GM23338 (cell line): ENCODE results near the gene ODF4. TPM values are rescaled to one million over a fixed set of nuclear protein-coding genes. Genes with fewer than 3 reads are reported as not detected.

Experiments used
- ATAC-seq: fragments of 200-7000 bp; cut with Tn5 transposase; 3 replicates; pipeline ENCODE4 v1.9.1; 2020
- DNase-seq: peaks from one replicate; pipeline ENCODE4 v3.0.0-alpha.2; 2015; ENCODE audit warnings: low spot score
- H2AFZ ChIP-seq: fragments of 200-600 bp; sonication (generic); 2 replicates; pipeline ENCODE4 v1.8.0; 2016; ENCODE audit warnings: antibody characterized with exemption, mild to moderate bottlenecking, moderate library complexity
- H3F3A ChIP-seq: fragments of 200-600 bp; sonication (generic); replicated peaks from 2 replicates; pipeline ENCODE4 v1.8.0; 2017; ENCODE audit warnings: antibody characterized with exemption, mixed run types, low read depth
- H3K27ac ChIP-seq: fragments of 200-600 bp; sonication (generic); 2 replicates; pipeline ENCODE4 v1.6.1; 2016; ENCODE audit warnings: low read depth
- H3K27me3 ChIP-seq: fragments of 200-600 bp; sonication (generic); 2 replicates; pipeline ENCODE4 v1.8.0; 2016; ENCODE audit warnings: mild to moderate bottlenecking, mixed run types, moderate library complexity; ENCODE audit not compliant: insufficient read depth
- H3K36me3 ChIP-seq: fragments of 200-600 bp; sonication (generic); 2 replicates; pipeline ENCODE4 v1.8.0; 2016; ENCODE audit warnings: mild to moderate bottlenecking; ENCODE audit not compliant: insufficient read depth
- H3K4me1 ChIP-seq: fragments of 200-600 bp; sonication (generic); 2 replicates; pipeline ENCODE4 v1.8.0; 2016; ENCODE audit warnings: mild to moderate bottlenecking, moderate library complexity; ENCODE audit not compliant: insufficient read depth
- H3K4me2 ChIP-seq: fragments of 200-600 bp; sonication (generic); 2 replicates; pipeline ENCODE4 v1.7.1; 2017; ENCODE audit warnings: mixed run types
- H3K4me3 ChIP-seq: fragments of 200-600 bp; sonication (generic); 2 replicates; pipeline ENCODE4 v1.6.1; 2016; ENCODE audit warnings: mixed run types
- H3K79me2 ChIP-seq: fragments of 200-600 bp; sonication (generic); replicated peaks from 2 replicates; pipeline ENCODE4 v1.8.0; 2017; ENCODE audit warnings: mild to moderate bottlenecking; ENCODE audit not compliant: insufficient read depth
- H3K9me2 ChIP-seq: fragments of 200-600 bp; sonication (generic); 2 replicates; pipeline ENCODE4 v1.8.0; 2017; ENCODE audit not compliant: insufficient read depth
- H4K20me1 ChIP-seq: fragments of 200-600 bp; sonication (generic); replicated peaks from 2 replicates; pipeline ENCODE4 v1.8.0; 2017; ENCODE audit warnings: mild to moderate bottlenecking; ENCODE audit not compliant: insufficient read depth
- H3K27ac Mint-ChIP-seq: 2 replicates; pipeline ENCODE4 v1.8.0; 2020; ENCODE audit warnings: inconsistent platforms, mild to moderate bottlenecking, moderate library complexity, mixed read lengths
- H3K27me3 Mint-ChIP-seq: 3 replicates; pipeline ENCODE4 v1.8.0; 2022; ENCODE audit warnings: low read depth, mild to moderate bottlenecking, moderate library complexity, mixed read lengths, inconsistent platforms; ENCODE audit not compliant: insufficient read depth, poor library complexity
- H3K36me3 Mint-ChIP-seq: 3 replicates; pipeline ENCODE4 v1.8.0; 2021; ENCODE audit warnings: low read depth, mild to moderate bottlenecking, inconsistent platforms, moderate library complexity, mixed read lengths
- H3K4me1 Mint-ChIP-seq: 3 replicates; pipeline ENCODE4 v1.8.0; 2020; ENCODE audit warnings: mild to moderate bottlenecking, inconsistent platforms, mixed read lengths
- H3K4me3 Mint-ChIP-seq: 3 replicates; pipeline ENCODE4 v1.8.0; 2021; ENCODE audit warnings: moderate library complexity, mild to moderate bottlenecking, inconsistent platforms, mixed read lengths
- H3K9me3 Mint-ChIP-seq: 3 replicates; pipeline ENCODE4 v1.8.0; 2020; ENCODE audit warnings: moderate library complexity, mild to moderate bottlenecking, inconsistent platforms, mixed read lengths
- CREB1 ChIP-seq: fragments of 250-450 bp; sonication (Bioruptor Pico); IDR thresholded peaks from 2 replicates; pipeline ENCODE4 v1.5.0; 2020; ENCODE audit warnings: low read depth, mild to moderate bottlenecking, moderate library complexity
- EZH2 ChIP-seq: fragments of 200-600 bp; sonication (generic); IDR thresholded peaks from one replicate; pipeline ENCODE4 v1.8.0; 2017; ENCODE audit warnings: antibody characterized with exemption, mild to moderate bottlenecking, low read depth; ENCODE audit not compliant: unreplicated experiment
- EZH2phosphoT487 ChIP-seq: fragments of 200-600 bp; sonication (generic); IDR thresholded peaks from one replicate; pipeline ENCODE4 v1.8.1; 2018; ENCODE audit warnings: antibody characterized with exemption; ENCODE audit not compliant: unreplicated experiment
- POLR2AphosphoS5 ChIP-seq: IDR thresholded peaks from 2 replicates; pipeline ENCODE4 v1.6.1; 2016; ENCODE audit warnings: antibody characterized with exemption, low read depth
- ZNF331 ChIP-seq: fragments of 250-450 bp; sonication (Bioruptor Pico); IDR thresholded peaks from 2 replicates; pipeline ENCODE4 v1.5.0; 2020; ENCODE audit warnings: low read depth, mild to moderate bottlenecking, moderate library complexity
- polyA plus RNA-seq: library from polyadenylated mRNA; unstranded; fragments of >200 nt; fragmentation: Nextera tagmentation; extraction: Ambion mirVana; gene quantifications from 2 replicates; pipeline ENCODE4 v1.2.1, GENCODE V29; 2016
- total RNA-seq: library from RNA; depleted of rRNA; stranded (reverse); fragments of >200 nt; shearing (Covaris generic); gene quantifications from 2 replicates; pipeline ENCODE4 v1.2.3, GENCODE V29; 2014
- TF ChIP-seq, protein P1 (sequence below): IDR thresholded peaks from one replicate; pipeline ENCODE4 v1.6.1; 2018; ENCODE audit warnings: antibody characterized with exemption; ENCODE audit not compliant: unreplicated experiment
- TF ChIP-seq, protein P2 (sequence below), 2 experiments: fragments of 200-600 bp in 1 of 2; sonication (generic) in 1 of 2; conservative IDR thresholded peaks; 2 replicates each; pipeline versions ENCODE4 v1.5.1 to v1.6.1; 2016 to 2017; ENCODE audit warnings: antibody characterized with exemption in 2 of 2, low read depth in 2 of 2, mild to moderate bottlenecking in 2 of 2, moderate library complexity in 1 of 2
- TF ChIP-seq, protein P3 (sequence below): IDR thresholded peaks from 2 replicates; pipeline ENCODE4 v1.6.1; 2016; ENCODE audit warnings: antibody characterized with exemption

Gene ODF4
- total and polyA plus RNA-seq, 2 experiments from 2014 or later = not detected

DNA sequence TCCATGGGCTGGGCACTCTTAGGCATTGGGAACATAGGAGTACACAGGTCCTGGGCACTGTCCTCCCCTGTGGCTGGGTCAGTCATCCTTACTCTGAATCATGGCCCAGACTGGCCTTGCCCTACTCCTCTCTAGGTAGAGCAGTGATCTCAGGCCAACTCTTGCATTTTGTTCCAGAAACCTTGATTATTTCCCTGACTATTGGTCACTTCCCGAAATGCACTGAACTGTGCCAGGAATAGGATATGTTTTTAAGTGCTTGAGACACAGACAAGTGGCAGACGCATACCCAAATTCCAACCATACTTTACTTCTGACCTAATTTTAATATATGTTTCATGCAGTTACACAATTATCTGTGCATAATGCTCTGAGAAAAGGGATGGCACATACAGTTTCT lies 26.6 kb downstream of the ODF4 start (continued):
- TF ChIP-seq, protein P1, sequence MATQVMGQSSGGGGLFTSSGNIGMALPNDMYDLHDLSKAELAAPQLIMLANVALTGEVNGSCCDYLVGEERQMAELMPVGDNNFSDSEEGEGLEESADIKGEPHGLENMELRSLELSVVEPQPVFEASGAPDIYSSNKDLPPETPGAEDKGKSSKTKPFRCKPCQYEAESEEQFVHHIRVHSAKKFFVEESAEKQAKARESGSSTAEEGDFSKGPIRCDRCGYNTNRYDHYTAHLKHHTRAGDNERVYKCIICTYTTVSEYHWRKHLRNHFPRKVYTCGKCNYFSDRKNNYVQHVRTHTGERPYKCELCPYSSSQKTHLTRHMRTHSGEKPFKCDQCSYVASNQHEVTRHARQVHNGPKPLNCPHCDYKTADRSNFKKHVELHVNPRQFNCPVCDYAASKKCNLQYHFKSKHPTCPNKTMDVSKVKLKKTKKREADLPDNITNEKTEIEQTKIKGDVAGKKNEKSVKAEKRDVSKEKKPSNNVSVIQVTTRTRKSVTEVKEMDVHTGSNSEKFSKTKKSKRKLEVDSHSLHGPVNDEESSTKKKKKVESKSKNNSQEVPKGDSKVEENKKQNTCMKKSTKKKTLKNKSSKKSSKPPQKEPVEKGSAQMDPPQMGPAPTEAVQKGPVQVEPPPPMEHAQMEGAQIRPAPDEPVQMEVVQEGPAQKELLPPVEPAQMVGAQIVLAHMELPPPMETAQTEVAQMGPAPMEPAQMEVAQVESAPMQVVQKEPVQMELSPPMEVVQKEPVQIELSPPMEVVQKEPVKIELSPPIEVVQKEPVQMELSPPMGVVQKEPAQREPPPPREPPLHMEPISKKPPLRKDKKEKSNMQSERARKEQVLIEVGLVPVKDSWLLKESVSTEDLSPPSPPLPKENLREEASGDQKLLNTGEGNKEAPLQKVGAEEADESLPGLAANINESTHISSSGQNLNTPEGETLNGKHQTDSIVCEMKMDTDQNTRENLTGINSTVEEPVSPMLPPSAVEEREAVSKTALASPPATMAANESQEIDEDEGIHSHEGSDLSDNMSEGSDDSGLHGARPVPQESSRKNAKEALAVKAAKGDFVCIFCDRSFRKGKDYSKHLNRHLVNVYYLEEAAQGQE = no peak
- TF ChIP-seq POLR2AphosphoS5 (no peak), EZH2phosphoT487 (no peak), EZH2 (no peak)

DNA sequence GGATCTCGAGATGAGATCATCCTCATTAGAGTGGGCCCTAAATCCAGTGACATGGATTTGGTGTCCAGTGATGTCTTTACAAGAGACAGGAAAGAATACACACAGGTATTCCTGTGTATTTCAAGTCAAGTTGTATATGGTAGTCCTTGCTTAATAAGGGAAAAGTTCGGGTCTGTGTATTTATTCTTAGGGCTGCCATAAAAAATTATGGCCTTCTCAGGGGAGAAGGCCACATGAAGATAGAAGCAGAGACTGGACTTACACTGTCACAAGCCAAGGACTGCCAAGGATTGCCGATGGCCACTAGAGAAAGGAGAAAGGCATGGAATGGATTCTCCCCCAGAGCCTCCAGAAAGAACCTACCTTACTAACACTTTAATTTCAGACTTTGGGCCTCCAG lies 28.6 kb downstream of the ODF4 start:
- H3K27ac ChIP-seq = no peak overlapping the region
- ATAC-seq (no peak), DNase-seq (no peak)
- H2AFZ ChIP-seq = no peak overlapping the region
- no peaks in the 10 kb centered on the region for H3F3A ChIP-seq
- no peaks in the 10 kb centered on the region for H3K9me3 Mint-ChIP-seq
- no peak overlapping the region for H3K27ac Mint-ChIP-seq
- H3K79me2 ChIP-seq = no peaks in the 10 kb centered on the region
- no peaks in the 10 kb centered on the region for H3K27me3 ChIP-seq
- peaks cover 5% of the 10 kb centered on the region for H3K27me3 Mint-ChIP-seq
- H3K4me3 Mint-ChIP-seq = no peak overlapping the region
- H3K4me1 ChIP-seq = no peaks in the 10 kb centered on the region
- peaks cover 11% of the 10 kb centered on the region; the same call in 1 of the 2 replicates for H3K36me3 ChIP-seq
- H4K20me1 ChIP-seq = no peaks in the 10 kb centered on the region
- no peak overlapping the region for H3K4me2 ChIP-seq
- H3K4me1 Mint-ChIP-seq = no peaks in the 10 kb centered on the region
- H3K36me3 Mint-ChIP-seq = peaks cover 30% of the 10 kb centered on the region
- no peak overlapping the region for H3K4me3 ChIP-seq
- no peaks in the 10 kb centered on the region for H3K9me2 ChIP-seq
- TF ChIP-seq, protein P2, sequence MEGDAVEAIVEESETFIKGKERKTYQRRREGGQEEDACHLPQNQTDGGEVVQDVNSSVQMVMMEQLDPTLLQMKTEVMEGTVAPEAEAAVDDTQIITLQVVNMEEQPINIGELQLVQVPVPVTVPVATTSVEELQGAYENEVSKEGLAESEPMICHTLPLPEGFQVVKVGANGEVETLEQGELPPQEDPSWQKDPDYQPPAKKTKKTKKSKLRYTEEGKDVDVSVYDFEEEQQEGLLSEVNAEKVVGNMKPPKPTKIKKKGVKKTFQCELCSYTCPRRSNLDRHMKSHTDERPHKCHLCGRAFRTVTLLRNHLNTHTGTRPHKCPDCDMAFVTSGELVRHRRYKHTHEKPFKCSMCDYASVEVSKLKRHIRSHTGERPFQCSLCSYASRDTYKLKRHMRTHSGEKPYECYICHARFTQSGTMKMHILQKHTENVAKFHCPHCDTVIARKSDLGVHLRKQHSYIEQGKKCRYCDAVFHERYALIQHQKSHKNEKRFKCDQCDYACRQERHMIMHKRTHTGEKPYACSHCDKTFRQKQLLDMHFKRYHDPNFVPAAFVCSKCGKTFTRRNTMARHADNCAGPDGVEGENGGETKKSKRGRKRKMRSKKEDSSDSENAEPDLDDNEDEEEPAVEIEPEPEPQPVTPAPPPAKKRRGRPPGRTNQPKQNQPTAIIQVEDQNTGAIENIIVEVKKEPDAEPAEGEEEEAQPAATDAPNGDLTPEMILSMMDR (conservative IDR thresholded peaks at IDR 0.05; ENCODE audit: low read depth in 2 of 2) = no peak
- TF ChIP-seq, protein P3, sequence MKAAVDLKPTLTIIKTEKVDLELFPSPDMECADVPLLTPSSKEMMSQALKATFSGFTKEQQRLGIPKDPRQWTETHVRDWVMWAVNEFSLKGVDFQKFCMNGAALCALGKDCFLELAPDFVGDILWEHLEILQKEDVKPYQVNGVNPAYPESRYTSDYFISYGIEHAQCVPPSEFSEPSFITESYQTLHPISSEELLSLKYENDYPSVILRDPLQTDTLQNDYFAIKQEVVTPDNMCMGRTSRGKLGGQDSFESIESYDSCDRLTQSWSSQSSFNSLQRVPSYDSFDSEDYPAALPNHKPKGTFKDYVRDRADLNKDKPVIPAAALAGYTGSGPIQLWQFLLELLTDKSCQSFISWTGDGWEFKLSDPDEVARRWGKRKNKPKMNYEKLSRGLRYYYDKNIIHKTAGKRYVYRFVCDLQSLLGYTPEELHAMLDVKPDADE = no peak
- TF ChIP-seq ZNF331 (CRISPR knock-in tag) (no peak), EZH2phosphoT487 (no peak), POLR2AphosphoS5 (no peak), EZH2 (no peak), CREB1 (CRISPR knock-in tag) (no peak)
- TF ChIP-seq, protein P1 = no peak
